ENCODE data around the gene ALS2.
"Not testable (repeated sequence)": the region's sequence is repeated elsewhere in the genome, so short reads cannot be mapped to it uniquely, and the experiment has no call there.

The ALS2 gene

GRCh38 chr2:201671205-201671604 is 109.5 kb downstream of the ALS2 start:
- not testable (repeated sequence) for DNase-seq

GRCh38 chr2:201669865-201670264 is 110.9 kb downstream of the ALS2 start:
- no peak for DNase-seq

- no peak for DNase-seq
Measured at GRCh38 chr2:201668402-201668910, 112.3 kb downstream of the ALS2 start.

- no peak for DNase-seq
Measured at GRCh38 chr2:201664334-201664733, 116.4 kb downstream of the ALS2 start.

- no peak for DNase-seq
Measured at GRCh38 chr2:201661366-201661765, 119.4 kb downstream of the ALS2 start.

GRCh38 chr2:201660293-201660895 is 120.3 kb downstream of the ALS2 start:
- DNase-seq: no peak

GRCh38 chr2:201656740-201657139 is 124.0 kb downstream of the ALS2 start:
- DNase-seq: no peak

- DNase-seq: no peak
Measured at GRCh38 chr2:201656102-201656501, 124.6 kb downstream of the ALS2 start.

- DNase-seq: no peak
Measured at GRCh38 chr2:201654616-201655384, 125.9 kb downstream of the ALS2 start.

GRCh38 chr2:201653221-201653620 is 127.5 kb downstream of the ALS2 start:
- no peak for DNase-seq
